Stromal cell of bone marrow (primary cell): ENCODE data around the gene SDC1.

Source experiments
- DNase-seq: peaks from one replicate; pipeline ENCODE4 v3.0.0-alpha.2; 2012; ENCODE audit warnings: low read depth

The SDC1 gene

GRCh38 chr2:20183373-20183772, 41.6 kb downstream of the SDC1 start:
- no peak for DNase-seq

- DNase-seq: peak; percentile 36
These were observed 42.5 kb downstream of the SDC1 start for GRCh38 chr2:20182241-20182931.

GRCh38 chr2:20181761-20182160, 43.2 kb downstream of the SDC1 start:
- no peak for DNase-seq

- no peak for DNase-seq
These were observed 44.0 kb downstream of the SDC1 start for GRCh38 chr2:20180676-20181648.

GRCh38 chr2:20179755-20180594, 45.0 kb downstream of the SDC1 start:
- no peak for DNase-seq

- DNase-seq: no peak
These were observed 45.5 kb downstream of the SDC1 start for GRCh38 chr2:20179466-20179754.

- DNase-seq: no peak
These were observed 46.1 kb downstream of the SDC1 start for GRCh38 chr2:20178666-20179465.

GRCh38 chr2:20178249-20178607, 46.7 kb downstream of the SDC1 start:
- DNase-seq: no peak

GRCh38 chr2:20177556-20178248, 47.2 kb downstream of the SDC1 start:
- no peak for DNase-seq

- no peak for DNase-seq
These were observed 48.2 kb downstream of the SDC1 start for GRCh38 chr2:20176760-20177159.

GRCh38 chr2:20175931-20176330, 49.0 kb downstream of the SDC1 start:
- no peak for DNase-seq

GRCh38 chr2:20175267-20175666, 49.7 kb downstream of the SDC1 start:
- no peak for DNase-seq

- DNase-seq: no peak
These were observed 50.5 kb downstream of the SDC1 start for GRCh38 chr2:20174410-20174809.

- no peak for DNase-seq
These were observed 51.2 kb downstream of the SDC1 start for GRCh38 chr2:20173496-20174402.

- DNase-seq: no peak
These were observed 51.9 kb downstream of the SDC1 start for GRCh38 chr2:20173064-20173463.

GRCh38 chr2:20172273-20173055, 52.5 kb downstream of the SDC1 start:
- DNase-seq: no peak

- DNase-seq: no peak
These were observed 53.4 kb downstream of the SDC1 start for GRCh38 chr2:20171445-20171977.

- DNase-seq: no peak
These were observed 54.2 kb downstream of the SDC1 start for GRCh38 chr2:20170704-20171250.
